GM18907 (cell line): ENCODE measurements around the gene ACTG2.

ENCODE experiments used
- ATAC-seq: cut with Tn5 transposase; IDR thresholded peaks from one replicate; pipeline ENCODE4 v1.9.1; 2021; ENCODE audit warnings: mild to moderate bottlenecking, moderate library complexity; ENCODE audit not compliant: unreplicated experiment

Gene ACTG2

GRCh38 chr2:73911548-73912208 is 18.9 kb downstream of the ACTG2 start:
- no peak for ATAC-seq

GRCh38 chr2:73913414-73914054 is 20.7 kb downstream of the ACTG2 start:
- no peak for ATAC-seq

GRCh38 chr2:73914667-73915066 is 21.9 kb downstream of the ACTG2 start:
- no peak for ATAC-seq

GRCh38 chr2:73915437-73915993 is 22.7 kb downstream of the ACTG2 start:
- no peak for ATAC-seq

GRCh38 chr2:73916666-73917065 is 23.9 kb downstream of the ACTG2 start:
- ATAC-seq = no peak

- no peak for ATAC-seq
Measured at GRCh38 chr2:73917296-73917695, 24.5 kb downstream of the ACTG2 start.

- ATAC-seq = no peak
Measured at GRCh38 chr2:73917696-73918207, 24.9 kb downstream of the ACTG2 start.

- ATAC-seq = no peak
Measured at GRCh38 chr2:73918856-73919255, 26.0 kb downstream of the ACTG2 start.

GRCh38 chr2:73919596-73920228 is 26.9 kb downstream of the ACTG2 start:
- no peak for ATAC-seq

- no peak for ATAC-seq
Measured at GRCh38 chr2:73920577-73921545, 28.1 kb downstream of the ACTG2 start.

GRCh38 chr2:73921581-73921980 is 28.8 kb downstream of the ACTG2 start:
- ATAC-seq = no peak

- no peak for ATAC-seq
Measured at GRCh38 chr2:73922681-73923080, 29.9 kb downstream of the ACTG2 start.

GRCh38 chr2:73925033-73925704 is 32.4 kb downstream of the ACTG2 start:
- ATAC-seq = no peak

- ATAC-seq = no peak
Measured at GRCh38 chr2:73925853-73926492, 33.2 kb downstream of the ACTG2 start.

- ATAC-seq = peak; percentile 99
Measured at GRCh38 chr2:73926493-73927327, 33.9 kb downstream of the ACTG2 start, which contains the start of gene DGUOK. Gene DGUOK, plus strand, starts transcription at chr2:73926880. Its CDS starts 31 bp downstream, at chr2:73926911.

GRCh38 chr2:73927344-73927743 is 34.5 kb downstream of the ACTG2 start:
- ATAC-seq = no peak

- ATAC-seq = no peak
Measured at GRCh38 chr2:73928963-73929347, 36.1 kb downstream of the ACTG2 start.

- no peak for ATAC-seq
Measured at GRCh38 chr2:73930386-73930785, 37.6 kb downstream of the ACTG2 start.
